CMK (cell line): ENCODE results near the gene SYT17.

Experiments
- DNase-seq: peaks from one replicate; pipeline ENCODE4 v3.0.0-alpha.2; 2010; ENCODE audit warnings: low read depth

The SYT17 gene

GRCh38 chr16:19304750-19305149 lies 136.7 kb downstream of the SYT17 start:
- no peak for DNase-seq

- DNase-seq: no peak
Measured at GRCh38 chr16:19305443-19305842, 137.4 kb downstream of the SYT17 start.

GRCh38 chr16:19307587-19308241 lies 139.7 kb downstream of the SYT17 start:
- DNase-seq: no peak

GRCh38 chr16:19308392-19308791 lies 140.4 kb downstream of the SYT17 start:
- DNase-seq: no peak

GRCh38 chr16:19309178-19309577 lies 141.1 kb downstream of the SYT17 start:
- DNase-seq: no peak

GRCh38 chr16:19314718-19315425 lies 146.8 kb downstream of the SYT17 start:
- DNase-seq: no peak

GRCh38 chr16:19315889-19316433 lies 147.9 kb downstream of the SYT17 start:
- no peak for DNase-seq

- no peak for DNase-seq
Measured at GRCh38 chr16:19316846-19317245, 148.8 kb downstream of the SYT17 start.
